Activated CD4-positive, alpha-beta T cell treated with anti-CD3 and anti-CD28 coated beads, Interleukin-2, Interleukin-6, amounts not matched to agents 100 ng/mL and 50 ng/mL, durations not matched to agents 16 hours and 8 hours (primary cell): ENCODE results near the gene DLK2.
"Not testable (repeated sequence)": the region's sequence is repeated elsewhere in the genome, so short reads cannot be mapped to it uniquely, and the experiment has no call there.

Experiments
- DNase-seq: peaks from one replicate; pipeline ENCODE4 v3.0.0-alpha.2; 2020

The DLK2 gene

GRCh38 chr6:43421831-43422230, 33.5 kb downstream of the DLK2 start:
- DNase-seq = no peak

DNA sequence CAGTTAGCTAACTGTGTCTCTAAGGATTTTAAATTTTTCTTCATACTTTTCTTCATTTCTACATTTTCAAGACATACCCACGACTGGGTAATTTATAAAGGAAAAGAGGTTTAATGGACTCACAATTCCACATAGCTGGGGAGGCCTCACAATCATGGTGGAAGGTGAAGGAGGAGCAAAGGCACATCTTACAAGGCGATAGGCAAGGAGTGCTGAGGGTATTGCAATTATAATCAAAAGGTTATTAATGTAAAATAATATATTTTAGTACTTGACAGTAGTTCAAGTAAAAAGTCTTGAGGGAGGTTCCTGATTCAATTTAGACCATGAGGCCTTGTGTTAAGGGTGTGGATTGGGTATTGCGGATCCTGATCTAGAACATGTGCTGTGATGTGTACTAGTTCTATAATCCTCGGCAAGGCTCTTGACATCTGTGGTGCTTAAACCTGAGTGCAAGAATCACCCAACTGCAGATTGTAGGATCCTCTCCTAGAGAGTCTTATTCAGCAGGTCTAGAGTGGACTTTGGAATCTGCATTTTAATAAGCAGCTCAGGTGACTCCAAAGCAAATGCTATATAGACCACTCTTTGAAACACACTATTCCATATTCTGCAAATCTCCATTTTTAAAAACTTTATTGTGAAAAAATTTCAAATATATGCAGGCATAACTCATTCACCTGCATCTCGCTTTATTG, 35.2 kb downstream of the DLK2 start:
- DNase-seq = no peak

DNA sequence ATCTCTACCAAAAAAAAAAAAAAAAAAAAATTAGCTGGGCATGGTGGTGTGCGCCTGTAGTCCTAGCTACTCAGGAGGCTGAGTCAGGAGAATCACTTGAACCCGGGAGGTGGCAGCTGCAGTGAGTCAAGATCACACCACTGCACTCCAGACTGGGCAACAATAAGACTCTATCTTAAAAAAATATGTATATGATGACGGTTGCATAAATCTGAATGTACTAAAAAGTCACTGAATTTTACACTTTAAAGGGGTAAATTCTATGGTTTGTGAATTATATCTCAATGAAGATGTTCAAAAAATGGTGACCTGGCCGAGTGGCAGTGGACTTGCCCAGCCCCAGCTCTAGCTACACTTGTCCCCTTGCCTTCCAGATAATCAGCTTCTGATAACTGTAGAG, 38.4 kb downstream of the DLK2 start:
- DNase-seq = no peak

GRCh38 chr6:43415275-43415674, 40.1 kb downstream of the DLK2 start:
- DNase-seq = not testable (repeated sequence)

- DNase-seq = no peak
Observed at GRCh38 chr6:43413002-43413401, 42.3 kb downstream of the DLK2 start.

GRCh38 chr6:43412541-43412940, 42.8 kb downstream of the DLK2 start:
- no peak for DNase-seq

DNA sequence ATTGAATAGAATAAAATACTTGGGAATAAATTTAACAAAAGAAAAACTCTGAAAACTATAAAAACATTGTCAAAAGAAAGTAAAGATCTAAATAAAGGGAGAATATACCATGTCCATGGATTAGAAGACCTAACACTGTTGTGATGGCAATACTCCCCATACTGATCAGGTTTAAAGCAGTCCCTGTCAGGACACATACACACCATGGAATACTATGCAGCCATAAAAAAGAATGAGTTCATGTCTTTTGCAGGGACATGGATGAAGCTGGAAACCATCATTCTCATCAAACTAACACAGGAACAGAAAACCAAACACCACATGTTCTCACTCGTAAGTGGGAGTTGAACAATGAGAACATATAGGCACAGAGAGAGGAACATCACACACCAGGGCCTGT, 44.6 kb downstream of the DLK2 start:
- DNase-seq = not testable (repeated sequence)

DNA sequence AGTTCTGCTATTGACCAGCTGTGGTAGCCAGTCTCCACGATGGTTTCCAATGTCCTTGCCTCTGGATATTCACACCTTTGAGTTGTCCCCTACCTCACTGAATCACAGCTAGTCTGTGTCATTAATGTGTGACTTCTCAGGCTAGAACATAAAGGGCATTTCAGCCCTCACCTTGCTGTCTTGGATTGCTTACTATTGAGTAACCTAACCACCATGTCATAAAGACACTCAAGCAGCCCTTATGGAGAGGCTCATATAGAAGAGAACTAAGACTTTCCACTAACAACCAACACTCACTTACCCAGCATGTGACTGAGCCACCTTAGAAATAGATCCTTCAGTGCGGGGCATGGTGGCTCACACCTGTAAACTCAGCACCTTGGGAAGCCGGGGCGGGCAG, 47.1 kb downstream of the DLK2 start:
- DNase-seq = no peak

GRCh38 chr6:43407296-43407695, 48.1 kb downstream of the DLK2 start:
- DNase-seq = no peak

DNA sequence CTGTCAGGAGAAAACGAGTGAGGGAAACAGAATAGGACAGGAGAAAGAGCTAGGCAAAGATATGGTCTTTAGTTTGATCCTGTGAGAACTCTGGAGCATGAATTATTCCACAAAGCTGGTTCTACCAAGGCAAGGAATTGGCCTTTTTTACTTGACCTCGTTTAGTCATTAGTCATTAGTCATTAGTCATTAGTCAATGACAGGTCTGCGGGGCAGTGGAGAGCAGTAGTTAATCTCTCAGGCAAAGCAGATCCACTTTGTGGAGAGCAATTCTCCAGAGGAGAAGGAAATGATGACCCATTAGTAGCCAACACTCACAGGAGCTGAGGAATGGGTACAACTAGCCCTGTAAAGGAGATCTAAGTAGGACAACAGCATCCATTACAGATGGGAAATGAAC, 50.0 kb downstream of the DLK2 start:
- no peak for DNase-seq

DNA sequence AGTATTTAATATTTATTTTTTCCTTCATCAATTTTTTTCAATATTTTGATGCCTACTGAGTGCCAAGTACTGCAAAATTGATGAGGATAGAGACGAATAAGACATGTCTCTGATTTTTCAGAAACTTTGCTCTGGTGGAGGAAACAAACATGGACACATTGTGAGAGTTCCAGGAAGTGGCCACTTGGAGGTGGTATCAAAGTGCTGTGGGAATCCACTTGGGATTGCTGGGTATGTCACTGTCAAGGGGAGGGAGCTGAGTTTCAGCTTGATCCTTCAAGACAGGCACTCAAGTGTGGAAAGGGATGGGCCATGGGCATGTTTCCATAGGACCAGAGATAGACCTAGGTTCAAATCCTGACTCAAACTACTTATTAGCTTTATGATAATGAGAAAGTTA, 52.5 kb downstream of the DLK2 start:
- DNase-seq = no peak

GRCh38 chr6:43401730-43402129, 53.6 kb downstream of the DLK2 start:
- no peak for DNase-seq
